Endothelial cell of umbilical vein (primary cell): ENCODE measurements around the gene SLC30A1. TPM values are rescaled to one million over a fixed set of nuclear protein-coding genes. Genes with fewer than 3 reads are reported as not detected.

ENCODE experiments used
- BruUV-seq: library from RNA; stranded (reverse); fragments of 400-500 nt; replicated peaks from 2 replicates; lab custom pipeline; 2021; lab: Mats Ljungman, UMichigan
- CTCF ChIA-PET: fragments of 300-600, 350-600 bp; sonication (Branson Sonifier 250); formaldehyde crosslinking; loops from one replicate; lab custom pipeline; 2021; ENCODE audit warnings: antibody characterized with exemption, inconsistent platforms; lab: Charles Lee
- POLR2A ChIA-PET: fragments of 300-600, 350-600 bp; sonication (Branson Sonifier 250); formaldehyde crosslinking; loops from one replicate; lab custom pipeline; 2021; ENCODE audit warnings: antibody characterized with exemption, inconsistent platforms; lab: Charles Lee
- DNase-seq: peaks from one replicate; pipeline ENCODE4 v3.0.0-alpha.2; 2011; ENCODE audit warnings: low read depth, low spot score
- FAIRE-seq: peaks from 2 replicates; lab custom pipeline; 2011; peaks lifted over from hg19 to GRCh38; lab: Jason Lieb, UNC
- H2AFZ ChIP-seq: 2 replicates; pipeline ENCODE4 v1.6.0; 2012; ENCODE audit warnings: low read depth, low read length, control low read depth, inconsistent platforms
- H3K27ac ChIP-seq: 2 replicates; pipeline ENCODE4 v1.5.1; 2011; ENCODE audit warnings: low read depth, mild to moderate bottlenecking, control low read depth, low read length, moderate library complexity; ENCODE audit not compliant: insufficient read depth
- H3K27me3 ChIP-seq, 2 experiments: 2 replicates each; pipeline versions ENCODE4 v1.6.0 to v1.6.1; 2011; ENCODE audit warnings: low read length in 2 of 2, mixed read lengths in 1 of 2; ENCODE audit not compliant: control insufficient read depth in 2 of 2, insufficient read depth in 2 of 2
- H3K36me3 ChIP-seq, 2 experiments: 2 replicates in 1 of 2; 3 replicates in 1 of 2; pipeline ENCODE4 v1.5.1; 2011; ENCODE audit warnings: low read length in 2 of 2, mild to moderate bottlenecking in 1 of 2, moderate library complexity in 1 of 2; ENCODE audit not compliant: control insufficient read depth in 2 of 2, insufficient read depth in 2 of 2; ENCODE audit errors: extremely low read depth in 1 of 2
- H3K4me1 ChIP-seq: 3 replicates; pipeline ENCODE4 v1.5.1; 2011; ENCODE audit warnings: mild to moderate bottlenecking, low read length; ENCODE audit not compliant: control insufficient read depth, insufficient read depth; ENCODE audit errors: extremely low read depth
- H3K4me2 ChIP-seq: 2 replicates; pipeline ENCODE4 v1.6.1; 2011; ENCODE audit warnings: low read length, control low read depth, mixed read lengths; ENCODE audit not compliant: insufficient read depth
- H3K4me3 ChIP-seq, 3 experiments: fragments of 200-600 bp in 1 of 3; sonication (generic), shearing (Covaris generic) in 1 of 3; replicated peaks in 1 of 3; 2 replicates each; pipeline ENCODE4 v1.5.1; 2011 to 2016; ENCODE audit warnings: control low read depth in 3 of 3, low read length in 3 of 3, mild to moderate bottlenecking in 2 of 3, inconsistent platforms in 1 of 3, low read depth in 1 of 3, moderate library complexity in 1 of 3; ENCODE audit not compliant: insufficient read depth in 1 of 3
- H3K79me2 ChIP-seq: 2 replicates; pipeline ENCODE4 v1.6.0; 2012; ENCODE audit warnings: low read length, inconsistent platforms; ENCODE audit not compliant: control insufficient read depth, insufficient read depth
- H3K9ac ChIP-seq: replicated peaks from 2 replicates; pipeline ENCODE3; 2011; ENCODE audit warnings: low read length, control low read depth; ENCODE audit not compliant: insufficient read depth; ENCODE audit errors: extremely low read depth
- H3K9me1 ChIP-seq: replicated peaks from 3 replicates; pipeline ENCODE4 v1.6.0; 2011; ENCODE audit warnings: mild to moderate bottlenecking, low read length; ENCODE audit not compliant: control insufficient read depth, insufficient read depth; ENCODE audit errors: extremely low read depth
- H3K9me3 ChIP-seq: replicated peaks from 2 replicates; pipeline ENCODE4 v1.5.1; 2012; ENCODE audit warnings: low read length, inconsistent platforms; ENCODE audit not compliant: control insufficient read depth, insufficient read depth
- H4K20me1 ChIP-seq: replicated peaks from 2 replicates; pipeline ENCODE3; 2011; ENCODE audit warnings: mild to moderate bottlenecking, low read length; ENCODE audit not compliant: control insufficient read depth, insufficient read depth; ENCODE audit errors: extremely low read depth
- EZH2 ChIP-seq: IDR thresholded peaks from 2 replicates; pipeline ENCODE4 v1.6.1; 2012; ENCODE audit warnings: borderline replicate concordance, low read depth, mild to moderate bottlenecking, moderate library complexity, low read length, inconsistent platforms; ENCODE audit not compliant: severe bottlenecking
- FOS ChIP-seq: IDR thresholded peaks from 2 replicates; pipeline ENCODE4 v1.6.1; 2011; ENCODE audit warnings: mild to moderate bottlenecking, low read length, moderate library complexity, borderline replicate concordance; ENCODE audit not compliant: insufficient read depth
- GATA2 ChIP-seq: IDR thresholded peaks from 2 replicates; pipeline ENCODE4 v1.7.0; 2011; ENCODE audit warnings: low read depth, mild to moderate bottlenecking, moderate library complexity, mixed read lengths, low read length; ENCODE audit not compliant: insufficient read length, insufficient read depth
- JUN ChIP-seq: IDR thresholded peaks from 2 replicates; pipeline ENCODE4 v1.6.1; 2011; ENCODE audit warnings: borderline replicate concordance, low read depth; ENCODE audit not compliant: insufficient read length, insufficient read depth
- MYC ChIP-seq: IDR thresholded peaks from one replicate; pipeline ENCODE4 v1.6.1; 2011; ENCODE audit warnings: mild to moderate bottlenecking, low read depth, low read length
- POLR2A ChIP-seq: IDR thresholded peaks from 2 replicates; pipeline ENCODE4 v1.6.1; 2012; ENCODE audit warnings: low read depth, mild to moderate bottlenecking, control low read depth, low read length
- POLR2AphosphoS5 ChIP-seq: IDR thresholded peaks from 2 replicates; pipeline ENCODE4 v1.6.1; 2012; ENCODE audit warnings: low read depth, mild to moderate bottlenecking, control low read depth, low read length, moderate library complexity; ENCODE audit not compliant: insufficient read depth
- dilution Hi-C: fragments of 300-500 bp; cut with MboI; formaldehyde crosslinking; loops from one replicate; pipeline ENCODE4 v1.15.0; 2019; ENCODE audit warnings: low sequenced_read_pairs; ENCODE audit not compliant: extremely low pct_ligation_motif_present
- intact Hi-C: fragments of 100-400 bp; cut with micrococcal nuclease; formaldehyde crosslinking; loops from one replicate; pipeline ENCODE4 v1.10.0; 2022
- polyA plus RNA-seq, 4 experiments: library from polyadenylated mRNA; depleted of rRNA in 3 of 4; stranded (reverse) in 3 of 4; unstranded in 1 of 4; fragments of >200 nt; gene quantifications; 2 replicates each; pipeline versions ENCODE4 v1.2.1 to v1.2.3, GENCODE V29; 2011 to 2012; ENCODE audit warnings: missing spikeins in 1 of 4
- total RNA-seq: library from RNA; stranded (reverse); gene quantifications from 2 replicates; pipeline ENCODE4 v1.2.3, GENCODE V29; 2021
- TF ChIP-seq, protein P1 (sequence below): IDR thresholded peaks from 2 replicates; pipeline ENCODE4 v1.6.1; 2011; ENCODE audit not compliant: insufficient read depth, insufficient read length
- TF ChIP-seq, protein P2 (sequence below), 2 donors: IDR thresholded peaks; 1 replicate in 1 of 2; 2 replicates in 1 of 2; pipeline ENCODE4 v1.5.1; 2011; ENCODE audit warnings: low read length in 2 of 2, mild to moderate bottlenecking in 2 of 2, moderate library complexity in 2 of 2, control low read depth in 1 of 2, inconsistent platforms in 1 of 2, low read depth in 1 of 2; ENCODE audit not compliant: insufficient read depth in 1 of 2; ENCODE audit errors: extremely low read depth in 1 of 2

The SLC30A1 gene
- total and polyA plus RNA-seq, 2 donors (not counting 3 experiments of a cell fraction or from before 2014, with no cell fraction given) = 5.5 to 21.5 TPM

DNA sequence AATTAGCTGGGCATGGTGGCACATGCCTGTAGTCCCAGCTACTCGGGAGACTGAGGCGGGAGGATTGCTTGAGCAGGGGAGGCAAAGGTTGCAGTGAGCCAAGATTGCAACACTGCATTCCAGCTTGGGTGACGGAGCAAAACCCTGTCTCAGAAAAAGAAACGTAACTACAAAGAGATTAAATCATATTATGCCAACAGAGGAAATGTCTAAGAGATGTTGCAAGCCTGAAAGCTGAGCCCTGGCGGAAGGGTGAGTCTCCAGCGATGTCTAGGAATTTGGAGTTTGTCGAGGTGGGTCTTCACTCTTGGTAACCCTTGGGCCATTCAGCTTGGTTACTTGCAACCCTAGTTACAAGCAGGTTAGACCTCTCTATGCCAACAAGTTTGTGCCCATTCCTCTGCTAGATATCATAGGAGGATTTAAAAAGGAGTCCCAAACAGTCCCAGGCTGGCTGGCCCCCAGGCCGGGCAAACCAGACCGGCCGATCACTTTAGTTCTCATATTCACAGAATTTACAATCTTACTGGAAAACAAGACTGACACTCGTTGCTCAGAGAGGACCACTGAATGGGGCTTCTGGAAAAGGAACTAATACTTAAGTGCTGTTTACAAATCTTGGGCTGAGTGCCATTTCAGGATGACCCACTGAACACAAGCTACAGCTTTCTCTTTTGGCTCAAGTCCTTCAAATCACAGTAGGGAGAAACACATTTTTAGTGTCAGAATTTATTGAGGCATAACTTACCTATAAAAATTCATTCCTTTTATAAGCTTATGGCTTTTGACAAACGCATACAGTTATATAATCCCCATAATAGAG lies 27.1 kb downstream of the SLC30A1 start:
- no peaks in the 10 kb centered on the region for H3K36me3 ChIP-seq
- H3K9me1 ChIP-seq = no peaks in the 10 kb centered on the region
- no peaks in the 10 kb centered on the region for H3K27me3 ChIP-seq
- DNase-seq (peak; percentile 78), FAIRE-seq (peak; percentile 97)
- H3K79me2 ChIP-seq = no peaks in the 10 kb centered on the region
- ChIA-PET POLR2A (interaction anchor here (1.6 kb wide), 1 partner anchor 27 kb away, joined by 4 read pairs; the partner anchor contains the start of gene SLC30A1), CTCF (interaction anchor here (0.7 to 2.6 kb wide), 10 partner anchors 11 to 95 kb away, joined by 3 to 18 read pairs (median 4); partner anchors contain the start of gene SLC30A1)
- peak overlapping the region; percentile 84 for H3K27ac ChIP-seq
- peak; percentile 62 for TF ChIP-seq FOS
- TF ChIP-seq POLR2A = peak; percentile 49
- TF ChIP-seq MYC = no peak
- TF ChIP-seq, protein P1, sequence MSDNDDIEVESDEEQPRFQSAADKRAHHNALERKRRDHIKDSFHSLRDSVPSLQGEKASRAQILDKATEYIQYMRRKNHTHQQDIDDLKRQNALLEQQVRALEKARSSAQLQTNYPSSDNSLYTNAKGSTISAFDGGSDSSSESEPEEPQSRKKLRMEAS = no peak
- TF ChIP-seq, protein P2, sequence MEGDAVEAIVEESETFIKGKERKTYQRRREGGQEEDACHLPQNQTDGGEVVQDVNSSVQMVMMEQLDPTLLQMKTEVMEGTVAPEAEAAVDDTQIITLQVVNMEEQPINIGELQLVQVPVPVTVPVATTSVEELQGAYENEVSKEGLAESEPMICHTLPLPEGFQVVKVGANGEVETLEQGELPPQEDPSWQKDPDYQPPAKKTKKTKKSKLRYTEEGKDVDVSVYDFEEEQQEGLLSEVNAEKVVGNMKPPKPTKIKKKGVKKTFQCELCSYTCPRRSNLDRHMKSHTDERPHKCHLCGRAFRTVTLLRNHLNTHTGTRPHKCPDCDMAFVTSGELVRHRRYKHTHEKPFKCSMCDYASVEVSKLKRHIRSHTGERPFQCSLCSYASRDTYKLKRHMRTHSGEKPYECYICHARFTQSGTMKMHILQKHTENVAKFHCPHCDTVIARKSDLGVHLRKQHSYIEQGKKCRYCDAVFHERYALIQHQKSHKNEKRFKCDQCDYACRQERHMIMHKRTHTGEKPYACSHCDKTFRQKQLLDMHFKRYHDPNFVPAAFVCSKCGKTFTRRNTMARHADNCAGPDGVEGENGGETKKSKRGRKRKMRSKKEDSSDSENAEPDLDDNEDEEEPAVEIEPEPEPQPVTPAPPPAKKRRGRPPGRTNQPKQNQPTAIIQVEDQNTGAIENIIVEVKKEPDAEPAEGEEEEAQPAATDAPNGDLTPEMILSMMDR (IDR thresholded peaks at IDR 0.05; ENCODE audit: extremely low read depth in 1 of 2, insufficient read depth in 1 of 2, low read depth in 1 of 2, low read length in 2 of 2) = no peak
- TF ChIP-seq POLR2AphosphoS5 = peak; percentile 72
- TF ChIP-seq GATA2 = peak; percentile 87
- peak; percentile 56 for TF ChIP-seq JUN
- TF ChIP-seq EZH2 = no peak
- TSS peak; percentile 99 for BruUV-seq
- no peak overlapping the region for H3K4me3 ChIP-seq
- H3K4me1 ChIP-seq = peaks cover 18% of the 10 kb centered on the region
- intact Hi-C loops = loop anchor here (1.0 to 2.0 kb wide), 4 partner anchors 22 to 103 kb away; partner anchors contain the start of gene SLC30A1
- dilution Hi-C loops = no loop called here
- no peaks in the 10 kb centered on the region for H3K9me3 ChIP-seq
- H3K9ac ChIP-seq = peak overlapping the region; percentile 75
- peak overlapping the region; percentile 69 for H3K4me2 ChIP-seq
- H2AFZ ChIP-seq = peak overlapping the region; percentile 53
- no peaks in the 10 kb centered on the region for H4K20me1 ChIP-seq
